Motor neuron (in vitro differentiated cells): ENCODE results near the gene CXCL6. TPM values are rescaled to one million over a fixed set of nuclear protein-coding genes. Genes with fewer than 3 reads are reported as not detected.

Source experiments
- ATAC-seq, 8 experiments: fragments of 200-7000 bp; cut with Tn5 transposase; replicated peaks in 6 of 8; 2 replicates each; pipeline ENCODE4 v1.8.0; 2021; ENCODE audit warnings: mild to moderate bottlenecking in 8 of 8, moderate library complexity in 8 of 8
- H3K27ac ChIP-seq, 2 donors: fragments of 250-450 bp; sonication (Bioruptor Pico); 2 replicates each; pipeline ENCODE4 v1.9.0; 2021; ENCODE audit warnings: antibody characterized with exemption in 2 of 2, mild to moderate bottlenecking in 2 of 2, moderate library complexity in 1 of 2
- H3K4me1 ChIP-seq, 2 donors: fragments of 250-450 bp; sonication (Bioruptor Pico); replicated peaks in 1 of 2; 2 replicates each; pipeline ENCODE4 v1.6.1; 2021; ENCODE audit warnings: antibody characterized with exemption in 2 of 2, mild to moderate bottlenecking in 2 of 2, moderate library complexity in 1 of 2
- H3K4me3 ChIP-seq, 5 donors: fragments of 250-450 bp; sonication (Bioruptor Pico); 2 replicates each; pipeline ENCODE4 v1.9.0; 2021; ENCODE audit warnings: antibody characterized with exemption in 5 of 5, mild to moderate bottlenecking in 5 of 5, moderate library complexity in 4 of 5
- WGBS, 10 experiments: fragments of 450-650 bp; shearing (Covaris generic); methylation state at CpG; one replicate each; pipeline ENCODE4 v1.0.0; 2022; 5-methylcytosine and 5-hydroxymethylcytosine counted together
- in situ Hi-C, 9 experiments: fragments of 400-800 bp; cut with MboI; loops; one replicate each; pipeline ENCODE4 v1.15.0; 2021; ENCODE audit warnings: low sequenced_read_pairs in 9 of 9, low pct_unique_long_range_greater_than_20kb in 2 of 9; ENCODE audit not compliant: unreplicated experiment in 9 of 9
- total RNA-seq, 8 experiments: library from RNA; unstranded; fragments of 300-600 nt; gene quantifications; 2 replicates each; pipeline versions ENCODE4 v1.2.3 to v1.2.4, GENCODE V29; 2022

CXCL6 gene
- total RNA-seq, 8 experiments from 2014 or later, result 0.16 to 6.8 (median 0.28) TPM; not detected in 4

DNA sequence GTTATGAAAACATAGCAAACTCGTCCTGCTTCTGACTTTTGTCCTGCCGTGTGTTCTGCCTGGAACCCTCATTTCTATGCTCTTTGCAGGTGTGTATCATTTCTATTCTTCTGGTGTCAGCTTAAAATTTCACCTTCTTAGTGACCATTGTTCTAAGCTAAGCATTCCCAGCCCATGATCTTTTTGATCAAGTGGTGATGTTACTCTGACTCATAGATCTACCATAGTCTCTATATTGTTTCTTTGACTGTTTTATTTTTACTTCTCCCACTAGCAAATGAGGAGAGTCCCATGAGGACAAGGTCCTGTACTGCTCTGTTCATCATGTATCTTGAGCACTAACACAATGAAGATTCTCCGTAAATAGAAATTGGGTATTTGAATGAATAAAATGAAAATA, 14.1 kb upstream of the CXCL6 start:
- no peak for ATAC-seq
- no peaks in the 10 kb centered on the region for H3K4me1 ChIP-seq
- no peak overlapping the region for H3K27ac ChIP-seq
- whole genome bisulfite sequencing, 10 experiments, result 71 to 94% (median 80%) methylated on average over 1 to 3 of the region's 3 CpGs; no CpG with 5 or more reads in 1 of the 10 experiments
- in situ Hi-C loops, result no loop called here
- H3K4me3 ChIP-seq, result no peak overlapping the region

DNA sequence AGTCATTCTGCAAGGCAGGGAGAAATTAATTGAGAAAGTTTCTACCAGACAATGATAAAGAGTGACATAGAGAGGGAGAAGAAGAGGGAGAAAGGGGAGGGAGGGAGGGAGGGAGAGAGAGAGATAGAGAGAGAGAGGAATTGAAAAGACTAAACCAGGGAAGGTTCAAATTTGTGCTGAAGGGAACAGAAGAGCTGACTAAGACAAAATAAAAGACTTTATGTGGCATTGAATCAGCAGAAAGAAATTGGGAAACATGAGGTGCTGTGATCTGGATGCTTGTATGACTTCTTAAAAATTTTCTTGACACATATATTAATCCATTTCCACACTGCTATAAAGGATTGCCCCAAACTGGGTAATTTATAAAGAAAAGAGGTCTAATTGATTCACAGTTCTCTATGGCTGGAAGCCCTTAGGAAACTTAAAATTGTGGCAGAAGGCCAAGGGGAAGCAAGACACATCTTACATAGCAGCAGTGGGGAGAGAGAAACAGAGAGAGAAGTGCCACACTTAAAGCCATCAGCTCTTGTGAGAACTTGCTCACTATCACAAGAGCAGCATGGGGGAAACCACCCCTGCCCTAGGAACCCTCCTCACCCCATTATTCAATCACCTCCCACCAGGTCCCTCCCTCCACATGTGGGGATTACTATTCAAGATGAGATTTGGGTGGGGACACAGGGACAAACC, 13.5 kb upstream of the CXCL6 start:
- Histone ChIP-seq H3K4me1 (no peaks in the 10 kb centered on the region), H3K27ac (no peak overlapping the region), H3K4me3 (no peak overlapping the region)
- in situ Hi-C loops, result no loop called here
- no peak for ATAC-seq

DNA sequence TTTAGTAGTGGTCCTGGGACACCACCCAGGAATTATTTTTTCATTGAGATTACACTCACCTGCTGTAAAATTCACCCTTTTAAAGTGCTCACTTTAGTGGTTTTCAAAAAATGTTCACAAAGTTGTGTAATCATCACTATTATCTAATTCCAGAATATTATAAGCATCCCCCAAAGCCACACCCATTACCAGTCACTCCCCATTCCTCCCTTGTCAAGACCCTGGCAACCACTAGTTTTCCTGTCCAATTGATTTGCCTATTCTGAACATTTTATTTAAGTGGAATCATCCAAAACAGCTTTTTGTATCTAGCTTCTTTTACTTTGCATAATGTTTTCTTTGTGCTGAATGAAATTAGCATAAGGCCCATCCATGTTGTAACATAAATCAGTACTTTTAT, 12.7 kb upstream of the CXCL6 start:
- ATAC-seq, result peak in 1 of 8 experiments; percentile 74
- H3K27ac ChIP-seq, result no peak overlapping the region
- H3K4me3 ChIP-seq, result no peak overlapping the region
- in situ Hi-C loops, result no loop called here
- no peaks in the 10 kb centered on the region for H3K4me1 ChIP-seq

DNA sequence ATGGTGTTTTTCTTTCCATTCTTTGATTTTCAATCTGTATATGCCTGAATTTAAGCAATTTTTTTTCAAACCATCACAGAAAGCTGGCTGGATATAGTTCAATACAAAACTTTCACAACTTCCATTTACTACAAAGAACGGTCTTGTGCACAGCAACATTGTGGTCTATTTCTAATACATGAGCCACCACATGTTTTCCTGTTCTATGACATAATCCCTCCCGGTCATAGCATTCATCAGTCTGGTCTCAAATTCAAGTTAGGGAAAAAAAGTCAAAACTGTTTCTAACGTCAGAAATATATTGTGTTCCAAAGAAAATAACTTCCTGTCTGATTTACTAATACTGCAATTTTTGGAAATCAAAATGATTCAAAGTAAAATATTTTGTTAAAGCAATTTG, 7.5 kb upstream of the CXCL6 start:
- ATAC-seq, result no peak
- WGBS, 10 experiments, result 0 to 100% (median 87%) methylated on average over 1 to 3 of the region's 3 CpGs
- in situ Hi-C loops, result no loop called here
- Histone ChIP-seq H3K4me3 (no peak overlapping the region), H3K27ac (no peak overlapping the region), H3K4me1 (no peaks in the 10 kb centered on the region)

DNA sequence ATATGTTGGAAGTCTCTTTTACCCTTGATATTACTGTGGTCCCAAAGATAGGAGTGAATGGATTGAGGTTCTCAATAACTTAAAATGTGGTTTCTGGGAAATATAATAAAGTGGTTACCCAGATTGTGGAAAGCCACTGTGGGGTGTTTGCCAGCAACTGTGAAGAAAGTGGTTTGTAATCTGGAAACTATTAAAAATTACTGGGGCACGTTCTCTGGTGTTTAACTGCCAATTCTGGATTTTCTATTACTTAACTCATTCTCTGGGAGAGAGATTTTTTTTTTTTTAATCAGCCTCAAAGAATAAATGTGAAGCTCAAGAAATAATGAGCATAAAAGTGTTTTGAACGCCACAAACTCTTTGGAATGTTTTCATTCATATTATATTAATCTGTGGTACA, 4.9 kb upstream of the CXCL6 start:
- WGBS, 10 experiments, result 0 to 100% (median 83%) methylated on average over 1 to 2 of the region's 2 CpGs; no CpG with 5 or more reads in 1 of the 10 experiments
- in situ Hi-C loops, result no loop called here
- ATAC-seq, result no peak

DNA sequence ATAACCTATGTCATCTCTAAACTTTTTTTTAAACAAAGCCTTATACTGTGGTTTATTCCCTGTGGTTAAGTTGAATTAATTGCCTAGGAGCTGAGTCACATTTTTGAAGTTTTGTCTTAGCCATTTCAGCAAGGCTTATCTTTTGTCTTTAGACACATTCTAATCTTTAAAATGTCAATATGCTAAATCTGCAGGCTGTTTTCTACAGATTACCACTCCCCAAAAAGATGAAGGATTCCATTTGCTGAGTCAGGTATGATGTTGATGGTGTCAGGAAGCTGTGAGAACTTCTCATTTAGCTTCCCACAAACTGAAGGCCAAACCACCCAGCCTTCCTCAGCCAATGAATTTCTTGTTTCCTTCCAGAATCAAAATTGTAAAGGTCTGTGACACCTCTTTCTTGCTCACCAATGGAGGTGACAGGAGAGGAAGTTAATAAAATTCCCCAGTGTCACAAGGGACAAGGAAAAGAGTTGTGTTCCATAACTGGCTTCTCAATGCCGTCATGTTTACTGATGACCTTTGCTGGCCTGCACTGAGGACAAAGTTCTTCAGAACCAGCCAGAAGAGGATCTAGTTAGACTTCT, 3.7 kb upstream of the CXCL6 start:
- WGBS, 10 experiments, result 80 to 100% (median 86%) methylated on average over 1 of the region's 1 CpG; no CpG with 5 or more reads in 5 of the 10 experiments
- Histone ChIP-seq H3K4me1 (no peaks in the 10 kb centered on the region), H3K27ac (no peak overlapping the region), H3K4me3 (no peak overlapping the region)
- no peak for ATAC-seq
- in situ Hi-C loops, result no loop called here

More for the DNA sequence above, 4.9 kb upstream of the CXCL6 start:
- H3K4me1 ChIP-seq, result no peaks in the 10 kb centered on the region
- H3K27ac ChIP-seq, result no peak overlapping the region
- no peak overlapping the region for H3K4me3 ChIP-seq

DNA sequence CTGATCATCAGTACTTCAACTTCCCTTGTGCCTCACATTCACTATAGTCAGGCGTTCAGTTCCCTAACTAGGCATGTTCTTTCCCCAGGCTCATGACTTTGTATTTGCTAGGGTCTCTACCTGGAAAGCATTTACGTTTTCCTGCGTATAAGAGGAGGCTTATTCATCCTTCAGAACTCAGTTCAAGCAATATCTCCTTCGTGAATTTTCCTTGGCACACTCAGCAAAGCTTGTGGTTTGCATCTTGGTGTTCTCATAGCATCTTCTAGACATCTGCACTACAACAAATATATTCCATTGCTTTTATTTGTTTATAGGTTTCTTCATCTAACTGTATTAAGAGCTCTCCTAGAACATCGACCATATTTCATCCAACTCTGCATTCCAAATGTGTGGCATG, 2.6 kb downstream of the CXCL6 start:
- Histone ChIP-seq H3K27ac (no peak overlapping the region), H3K4me3 (no peak overlapping the region), H3K4me1 (no peaks in the 10 kb centered on the region)
- 27 to 93% (median 82%) methylated on average over 1 to 5 of the region's 5 CpGs for WGBS, 10 experiments
- no peak for ATAC-seq
- in situ Hi-C loops, result no loop called here

DNA sequence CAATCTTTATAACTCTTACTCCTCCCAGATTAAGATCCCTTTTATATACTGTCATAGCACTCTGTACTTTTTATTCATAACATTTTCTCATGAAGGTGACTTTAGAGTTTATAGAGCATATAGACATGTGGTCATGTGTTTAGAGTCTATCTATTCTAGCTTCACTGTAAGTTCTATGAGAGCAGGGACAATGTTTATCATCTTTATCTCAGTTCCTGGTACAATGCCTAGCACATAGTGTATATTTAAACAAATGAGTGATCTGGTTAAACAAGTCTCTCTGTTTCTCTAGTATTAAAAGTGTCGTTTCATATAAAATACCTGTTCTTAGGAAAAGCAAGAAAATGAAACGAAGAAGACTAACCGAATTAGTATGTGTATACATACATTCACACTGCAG, 3.2 kb downstream of the CXCL6 start:
- WGBS, 10 experiments, result 53 to 100% (median 85%) methylated on average over 1 to 3 of the region's 3 CpGs
- Histone ChIP-seq H3K4me3 (no peak overlapping the region), H3K27ac (no peak overlapping the region), H3K4me1 (no peaks in the 10 kb centered on the region)
- ATAC-seq, result no peak
- in situ Hi-C loops, result no loop called here

DNA sequence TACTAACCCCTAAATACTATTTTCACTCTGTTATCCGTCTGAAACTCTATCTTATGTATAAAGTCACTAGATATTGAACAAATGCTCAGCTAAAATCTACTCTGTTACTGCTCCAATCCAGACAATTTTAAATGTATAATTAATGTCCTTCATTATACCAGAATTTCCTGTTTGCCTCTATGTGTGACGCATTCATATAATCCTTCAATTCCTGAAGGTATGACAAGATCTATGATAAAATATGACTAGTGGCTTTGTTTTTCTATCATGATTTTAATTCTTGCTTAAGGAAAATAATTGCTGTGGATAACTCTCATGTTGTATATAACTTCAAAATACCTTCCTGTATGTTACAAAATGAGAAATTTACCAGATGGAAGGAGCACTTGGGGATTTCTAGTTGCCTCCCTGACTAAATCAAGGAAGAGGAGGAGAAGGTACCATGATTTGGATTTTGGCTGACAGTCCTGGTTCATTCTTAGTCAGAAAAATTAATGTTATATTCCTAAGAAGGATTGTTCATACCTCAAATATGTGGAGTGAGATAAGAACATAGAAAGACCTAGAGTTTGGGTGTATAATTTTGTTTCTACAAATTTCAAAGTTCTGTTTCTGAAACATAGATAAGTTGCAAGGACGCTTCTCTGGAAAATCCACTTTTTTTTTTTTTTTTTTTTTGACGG, 4.9 kb downstream of the CXCL6 start:
- Histone ChIP-seq H3K4me1 (no peaks in the 10 kb centered on the region), H3K4me3 (no peak overlapping the region), H3K27ac (no peak overlapping the region)
- WGBS, 10 experiments, result 54 to 100% (median 89%) methylated on average over 2 to 4 of the region's 4 CpGs; no CpG with 5 or more reads in 1 of the 10 experiments
- in situ Hi-C loops, result no loop called here
- ATAC-seq, result no peak

DNA sequence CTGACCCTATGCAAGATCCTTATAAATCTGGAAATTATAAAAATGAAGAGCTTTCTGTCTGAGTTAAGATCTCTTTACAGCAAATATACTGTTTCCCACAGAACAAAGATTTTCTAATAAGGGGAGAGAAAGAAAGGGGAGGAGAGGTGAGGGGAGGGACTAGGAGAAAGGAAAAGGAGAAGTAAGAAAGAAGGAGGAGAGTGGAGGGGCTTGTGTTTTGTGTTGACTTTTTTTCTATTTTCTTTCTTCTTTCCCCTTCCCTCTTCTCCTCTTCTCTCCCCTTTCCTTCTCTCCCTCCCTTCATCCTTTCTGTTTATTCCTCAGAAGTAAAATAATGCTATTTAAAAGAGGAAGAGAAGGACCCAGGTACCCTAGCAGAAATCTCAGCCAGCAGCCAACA, 6.2 kb downstream of the CXCL6 start:
- Histone ChIP-seq H3K4me1 (no peaks in the 10 kb centered on the region), H3K27ac (no peak overlapping the region), H3K4me3 (no peak overlapping the region)
- in situ Hi-C loops, result no loop called here
- no peak for ATAC-seq

DNA sequence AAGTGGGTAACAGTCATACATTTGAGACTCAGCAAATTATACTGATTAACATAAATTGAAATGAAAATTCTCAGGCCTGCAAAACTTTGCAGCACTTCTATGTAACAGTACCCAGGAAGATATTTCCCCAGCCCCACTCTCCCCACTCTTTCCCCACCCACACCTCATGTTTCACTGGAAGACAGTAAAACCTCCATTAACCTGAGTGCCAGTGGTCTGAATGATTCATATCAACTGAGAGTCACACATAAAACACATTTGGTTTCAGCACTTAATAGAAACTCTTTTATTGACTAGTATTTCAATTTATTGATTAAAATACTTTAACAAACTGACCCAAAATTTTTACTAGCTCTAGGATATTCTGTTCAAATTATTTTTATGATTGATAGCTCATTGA, 6.9 kb downstream of the CXCL6 start:
- in situ Hi-C loops, result no loop called here
- Histone ChIP-seq H3K4me3 (no peak overlapping the region), H3K4me1 (no peaks in the 10 kb centered on the region), H3K27ac (no peak overlapping the region)
- ATAC-seq, result peak in 2 of 8 experiments; percentile 20 to 57

DNA sequence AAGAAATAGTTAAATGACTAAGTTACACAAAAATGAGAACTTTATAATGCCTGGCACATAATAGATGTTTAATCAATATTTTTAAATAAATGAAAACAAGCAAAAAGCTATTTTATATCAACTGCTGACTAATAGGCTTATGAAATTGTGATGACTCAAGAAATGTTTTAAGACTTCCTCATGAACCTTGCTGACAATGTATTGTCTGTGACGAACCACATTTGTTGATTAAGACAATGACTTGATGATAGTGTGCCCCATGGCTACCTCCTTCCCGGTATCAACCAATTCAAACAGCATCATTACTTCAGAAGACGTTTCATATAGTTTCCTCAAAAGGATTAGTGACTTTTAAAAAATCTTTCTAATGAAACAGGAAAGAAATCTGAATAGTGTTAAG, 7.9 kb downstream of the CXCL6 start:
- H3K4me1 ChIP-seq, result no peaks in the 10 kb centered on the region
- no peak overlapping the region for H3K4me3 ChIP-seq
- 0 to 94% (median 81%) methylated on average over 1 to 3 of the region's 3 CpGs; no CpG with 5 or more reads in 1 of the 10 experiments for WGBS, 10 experiments
- H3K27ac ChIP-seq, result no peak overlapping the region
- ATAC-seq, result no peak
- in situ Hi-C loops, result no loop called here

DNA sequence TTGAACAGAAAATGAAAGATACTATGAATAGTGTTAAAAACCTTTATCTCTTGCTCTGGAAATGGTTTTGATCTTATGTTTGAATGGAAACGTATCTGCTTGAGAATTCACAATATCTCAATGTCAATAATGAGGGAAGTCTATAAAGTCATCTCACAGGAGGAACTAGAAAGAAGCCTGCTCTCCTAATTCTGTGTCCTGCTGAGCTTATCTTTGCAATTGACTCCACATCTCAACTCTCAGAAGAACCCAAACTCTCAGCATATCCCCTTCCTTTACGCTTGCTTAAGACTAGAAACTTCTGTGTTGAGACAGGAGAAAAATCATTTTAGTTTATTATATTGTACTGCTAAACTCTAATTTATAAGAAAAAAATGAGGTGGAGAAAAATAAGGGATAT, 8.3 kb downstream of the CXCL6 start:
- in situ Hi-C loops, result no loop called here
- 47 to 80% (median 67%) methylated on average over 1 to 2 of the region's 2 CpGs; no CpG with 5 or more reads in 2 of the 10 experiments for WGBS, 10 experiments
- no peak overlapping the region for H3K4me3 ChIP-seq
- H3K4me1 ChIP-seq, result no peaks in the 10 kb centered on the region
- no peak overlapping the region for H3K27ac ChIP-seq
- ATAC-seq, result no peak
